SH-SY5Y (cell line): ENCODE results near the gene DMRT2.

Experiments used
- GATA2 ChIP-seq: IDR thresholded peaks from 2 replicates; pipeline ENCODE4 v1.6.1; 2011; ENCODE audit warnings: mild to moderate bottlenecking, low read depth, low read length
- GATA3 ChIP-seq: IDR thresholded peaks from 2 replicates; pipeline ENCODE4 v1.6.1; 2011; ENCODE audit warnings: low read depth, mild to moderate bottlenecking, low read length, moderate library complexity

DNA sequence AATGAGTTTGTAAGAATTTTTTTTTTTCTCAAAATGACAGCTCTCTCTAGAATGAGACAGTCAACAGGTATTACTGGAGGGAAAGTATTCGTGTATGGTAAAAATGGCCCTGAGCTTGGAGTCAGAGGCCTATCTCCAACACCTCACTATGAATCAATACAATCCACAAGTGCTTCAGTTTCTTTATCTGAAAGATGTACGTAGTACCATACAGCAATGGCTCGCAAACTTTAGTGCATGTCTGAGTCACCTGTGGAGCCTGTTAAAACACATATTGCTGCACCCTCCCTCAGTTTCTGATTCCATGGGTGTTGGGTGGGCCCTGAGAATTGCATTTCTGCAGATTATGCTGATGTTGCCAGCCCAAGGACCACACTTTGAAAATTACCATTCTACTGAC is 44.6 kb downstream of the DMRT2 start:
- TF ChIP-seq GATA2, result no peak
- no peak for TF ChIP-seq GATA3
